Testis (tissue), 2 donors: ENCODE data around the gene ALDH2.

Source experiments
- CTCF ChIP-seq, 3 experiments: fragments of 450-650 bp in 2 of 3; fragments of 200-600 bp in 1 of 3; sonication (generic) in 1 of 3; IDR thresholded peaks; one replicate each; pipeline ENCODE4 v1.5.1; 2016 to 2019; ENCODE audit warnings: antibody characterized with exemption in 3 of 3, mild to moderate bottlenecking in 2 of 3, moderate library complexity in 1 of 3
- POLR2A ChIP-seq: fragments of 450-650 bp; IDR thresholded peaks from one replicate; pipeline ENCODE4 v1.6.1; 2017; ENCODE audit warnings: antibody characterized with exemption, mild to moderate bottlenecking, moderate library complexity

- TF ChIP-seq CTCF (IDR thresholded peaks at IDR 0.05) (no peak), POLR2A (no peak)
Measured at GRCh38 chr12:111825509-111825908, 58.8 kb downstream of the ALDH2 start.
